Ovary (tissue), 3 donors: ENCODE results near the gene ZNF8.

Experiments used
- POLR2A ChIP-seq: fragments of 450-650 bp; IDR thresholded peaks from one replicate; pipeline ENCODE4 v1.6.1; 2017; ENCODE audit warnings: antibody characterized with exemption, mild to moderate bottlenecking, moderate library complexity
- TF ChIP-seq, protein P1 (sequence below), 3 donors: fragments of 450-650 bp in 2 of 3; fragments of 200-600 bp in 1 of 3; IDR thresholded peaks; one replicate each; pipeline versions ENCODE4 v1.5.1 to v1.8.0; 2016 to 2022; ENCODE audit warnings: antibody characterized with exemption in 3 of 3, mild to moderate bottlenecking in 1 of 3
- donor health status: DM: no; HTN: no; CAD: no.

GRCh38 chr19:58305065-58305931 is 26.5 kb downstream of the ZNF8 start, which contains the start of gene ERVK3-1:
- TF ChIP-seq, protein P1, sequence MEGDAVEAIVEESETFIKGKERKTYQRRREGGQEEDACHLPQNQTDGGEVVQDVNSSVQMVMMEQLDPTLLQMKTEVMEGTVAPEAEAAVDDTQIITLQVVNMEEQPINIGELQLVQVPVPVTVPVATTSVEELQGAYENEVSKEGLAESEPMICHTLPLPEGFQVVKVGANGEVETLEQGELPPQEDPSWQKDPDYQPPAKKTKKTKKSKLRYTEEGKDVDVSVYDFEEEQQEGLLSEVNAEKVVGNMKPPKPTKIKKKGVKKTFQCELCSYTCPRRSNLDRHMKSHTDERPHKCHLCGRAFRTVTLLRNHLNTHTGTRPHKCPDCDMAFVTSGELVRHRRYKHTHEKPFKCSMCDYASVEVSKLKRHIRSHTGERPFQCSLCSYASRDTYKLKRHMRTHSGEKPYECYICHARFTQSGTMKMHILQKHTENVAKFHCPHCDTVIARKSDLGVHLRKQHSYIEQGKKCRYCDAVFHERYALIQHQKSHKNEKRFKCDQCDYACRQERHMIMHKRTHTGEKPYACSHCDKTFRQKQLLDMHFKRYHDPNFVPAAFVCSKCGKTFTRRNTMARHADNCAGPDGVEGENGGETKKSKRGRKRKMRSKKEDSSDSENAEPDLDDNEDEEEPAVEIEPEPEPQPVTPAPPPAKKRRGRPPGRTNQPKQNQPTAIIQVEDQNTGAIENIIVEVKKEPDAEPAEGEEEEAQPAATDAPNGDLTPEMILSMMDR (IDR thresholded peaks at IDR 0.05), result peak; percentile 27 to 77 (median 62)
- peak; percentile 85 for TF ChIP-seq POLR2A
